GM10266 (cell line): ENCODE data around the gene TNS3.

Source experiments
- DNase-seq: peaks from one replicate; pipeline ENCODE4 v3.0.0; 2012; ENCODE audit errors: extremely low spot score
- CTCF ChIP-seq: IDR thresholded peaks from 2 replicates; pipeline ENCODE4 v1.5.1; 2012; ENCODE audit warnings: mild to moderate bottlenecking, low read depth; ENCODE audit not compliant: control insufficient read depth, insufficient read depth; ENCODE audit errors: missing control alignments

Gene TNS3

GRCh38 chr7:47578579-47579270, 3.2 kb downstream of the TNS3 start:
- no peak for DNase-seq
- TF ChIP-seq CTCF = no peak

- no peak for TF ChIP-seq CTCF
- no peak for DNase-seq
Measured at GRCh38 chr7:47577321-47577919, 4.5 kb downstream of the TNS3 start.

- no peak for DNase-seq
- TF ChIP-seq CTCF = no peak
Measured at GRCh38 chr7:47576866-47577306, 5.0 kb downstream of the TNS3 start.

GRCh38 chr7:47576031-47576865, 5.7 kb downstream of the TNS3 start:
- DNase-seq = no peak
- TF ChIP-seq CTCF = no peak

- TF ChIP-seq CTCF = no peak
- DNase-seq = no peak
Measured at GRCh38 chr7:47574482-47575329, 7.2 kb downstream of the TNS3 start.

- no peak for TF ChIP-seq CTCF
- no peak for DNase-seq
Measured at GRCh38 chr7:47573758-47574481, 8.0 kb downstream of the TNS3 start.
